Measurements from ENCODE around the gene HOXD3. TPM values are rescaled to one million over a fixed set of nuclear protein-coding genes. Genes with fewer than 3 reads are reported as not detected.
A peak's percentile ranks its signal among the peaks of the same experiment; 100 is the strongest.

Gene HOXD3
- total RNA-seq, 8 experiments from 2014 or later, result 8.9 to 47.6 (median 22.3) TPM

DNA sequence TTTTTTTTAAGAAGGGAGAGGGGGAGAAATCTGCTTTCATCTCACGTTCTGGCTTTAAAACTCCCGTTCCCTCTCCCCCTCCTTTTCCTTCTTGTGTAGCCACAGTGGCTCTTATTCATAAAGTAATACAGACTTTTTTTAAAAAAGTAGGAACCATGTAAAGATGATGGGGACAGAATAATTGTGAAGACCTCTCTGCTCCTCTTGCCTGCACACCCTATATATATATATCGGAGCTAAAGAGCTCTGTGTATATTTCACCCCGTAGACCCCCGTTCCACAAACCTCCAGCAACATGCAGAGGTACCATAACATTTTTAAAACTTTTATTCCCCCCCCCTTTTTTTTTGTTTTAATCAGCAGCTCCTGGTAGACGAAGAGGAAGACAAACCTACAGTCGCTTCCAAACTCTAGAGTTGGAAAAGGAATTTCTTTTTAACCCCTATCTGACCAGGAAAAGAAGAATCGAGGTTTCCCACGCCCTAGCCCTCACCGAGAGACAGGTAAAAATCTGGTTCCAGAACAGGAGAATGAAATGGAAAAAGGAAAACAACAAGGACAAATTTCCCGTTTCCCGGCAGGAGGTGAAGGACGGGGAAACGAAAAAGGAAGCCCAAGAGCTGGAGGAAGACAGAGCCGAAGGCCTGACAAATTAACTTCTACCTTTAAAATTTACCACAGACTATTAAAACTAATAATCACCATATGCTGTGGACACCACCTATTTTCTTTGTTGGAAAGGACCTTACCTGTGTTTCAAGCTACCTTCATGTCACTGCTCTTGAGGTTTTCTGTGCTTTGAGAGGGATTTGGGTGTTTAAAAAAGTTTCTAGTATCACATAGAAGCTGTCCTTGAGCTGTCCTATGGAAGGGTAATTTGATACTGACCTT lies 25.9 kb upstream of the HOXD3 start:
- Histone ChIP-seq H3K4me3 (peak overlapping the region; percentile 55 to 99 (median 80)), H3K27ac (peak overlapping the region; percentile 94 to 100), H3K4me1 (replicated peaks in 1 of 2) (peaks cover 39 to 44% of the 10 kb centered on the region in 2 donors)
- 2 to 59% (median 12%) methylated on average over 5 to 14 of the region's 15 CpGs; no CpG with 5 or more reads in 1 of the 10 experiments for WGBS, 10 experiments
- in situ Hi-C loops (cut with MboI; ENCODE audit: low pct_unique_long_range_greater_than_20kb in 2 of 9, low sequenced_read_pairs in 9 of 9, unreplicated experiment in 9 of 9), result loop anchor here (10.0 to 25.0 kb wide), 9 partner anchors 331 to 1631 kb away; no protein-coding TSS in a partner anchor
- ATAC-seq (replicated peaks in 6 of 8), result no peak

- peak overlapping the region; percentile 94 to 100 for H3K27ac ChIP-seq
- ATAC-seq (replicated peaks in 6 of 8), result no peak
- 0 to 95% (median 23%) methylated on average over 1 to 4 of the region's 4 CpGs; no CpG with 5 or more reads in 1 of the 10 experiments for WGBS, 10 experiments
- H3K4me3 ChIP-seq, result peak overlapping the region; percentile 55 to 99 (median 80)
- in situ Hi-C loops (cut with MboI; ENCODE audit: low pct_unique_long_range_greater_than_20kb in 2 of 9, low sequenced_read_pairs in 9 of 9, unreplicated experiment in 9 of 9), result loop anchor here (10.0 to 25.0 kb wide), 9 partner anchors 330 to 1630 kb away; no protein-coding TSS in a partner anchor
- peaks cover 38 to 44% of the 10 kb centered on the region in 2 donors for H3K4me1 ChIP-seq (replicated peaks in 1 of 2)
These were observed 25.3 kb upstream of the HOXD3 start for GRCh38 chr2:176131848-176132158.

GRCh38 chr2:176132205-176133171 lies 24.6 kb upstream of the HOXD3 start:
- 0 to 96% (median 8%) methylated on average over 6 to 27 of the region's 33 CpGs for WGBS, 10 experiments
- in situ Hi-C loops (cut with MboI; ENCODE audit: low pct_unique_long_range_greater_than_20kb in 2 of 9, low sequenced_read_pairs in 9 of 9, unreplicated experiment in 9 of 9), result loop anchor here (10.0 to 25.0 kb wide), 9 partner anchors 330 to 1630 kb away; no protein-coding TSS in a partner anchor

DNA sequence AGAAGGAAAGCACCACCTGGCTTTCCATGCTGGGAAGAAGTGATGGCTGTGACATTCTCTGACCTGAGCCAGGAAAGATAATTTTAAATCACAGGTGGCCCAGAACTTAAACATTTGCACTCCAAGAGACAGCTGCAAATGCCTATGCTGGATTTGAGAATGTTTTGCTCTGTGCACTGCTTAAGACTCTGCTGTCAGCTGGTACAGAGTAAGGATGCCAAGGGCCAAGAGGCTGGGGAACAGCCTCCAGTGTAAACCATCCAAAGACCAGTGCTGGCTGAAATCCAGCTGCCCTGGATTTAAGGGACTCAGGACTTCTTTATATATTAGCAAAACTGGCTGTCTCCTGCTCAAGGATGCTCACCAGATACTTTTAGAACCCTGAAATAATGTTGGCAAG lies 23.7 kb upstream of the HOXD3 start:
- Histone ChIP-seq H3K4me3 (peak overlapping the region; percentile 55 to 99 (median 80)), H3K27ac (peak overlapping the region; percentile 94 to 100), H3K4me1 (replicated peaks in 1 of 2) (peaks cover 26 to 32% of the 10 kb centered on the region in 2 donors)
- no peak for ATAC-seq (replicated peaks in 6 of 8)
- in situ Hi-C loops (cut with MboI; ENCODE audit: low pct_unique_long_range_greater_than_20kb in 2 of 9, low sequenced_read_pairs in 9 of 9, unreplicated experiment in 9 of 9), result loop anchor here (10.0 to 25.0 kb wide), 9 partner anchors 329 to 1629 kb away; no protein-coding TSS in a partner anchor

More at GRCh38 chr2:176132205-176133171, 24.6 kb upstream of the HOXD3 start:
- peaks cover 32 to 41% of the 10 kb centered on the region in 2 donors for H3K4me1 ChIP-seq (replicated peaks in 1 of 2)
- ATAC-seq (replicated peaks in 6 of 8), result no peak
- peak overlapping the region; percentile 55 to 99 (median 80) for H3K4me3 ChIP-seq
- H3K27ac ChIP-seq, result peak overlapping the region; percentile 94 to 100

GRCh38 chr2:176134035-176134434 lies 23.1 kb upstream of the HOXD3 start:
- 10 to 50% (median 33%) methylated on average over 2 to 4 of the region's 4 CpGs; no CpG with 5 or more reads in 4 of the 10 experiments for WGBS, 10 experiments
- peak overlapping the region; percentile 94 to 100 for H3K27ac ChIP-seq
- peaks cover 26 to 32% of the 10 kb centered on the region in 2 donors for H3K4me1 ChIP-seq (replicated peaks in 1 of 2)
- peak overlapping the region; percentile 55 to 99 (median 80) for H3K4me3 ChIP-seq
- in situ Hi-C loops (cut with MboI; ENCODE audit: low pct_unique_long_range_greater_than_20kb in 2 of 9, low sequenced_read_pairs in 9 of 9, unreplicated experiment in 9 of 9), result loop anchor here (10.0 to 25.0 kb wide), 9 partner anchors 328 to 1628 kb away; no protein-coding TSS in a partner anchor
- ATAC-seq (replicated peaks in 6 of 8), result no peak

GRCh38 chr2:176135035-176135440 lies 22.1 kb upstream of the HOXD3 start:
- Histone ChIP-seq H3K27ac (peak overlapping the region; percentile 98 to 100), H3K4me1 (replicated peaks in 1 of 2) (peaks cover 26 to 42% of the 10 kb centered on the region in 2 donors), H3K4me3 (peak overlapping the region; percentile 62 to 99 (median 97))
- in situ Hi-C loops (cut with MboI; ENCODE audit: low pct_unique_long_range_greater_than_20kb in 2 of 9, low sequenced_read_pairs in 9 of 9, unreplicated experiment in 9 of 9), result loop anchor here (10.0 to 25.0 kb wide), 9 partner anchors 327 to 1627 kb away; no protein-coding TSS in a partner anchor
- ATAC-seq (replicated peaks in 6 of 8), result peak in 4 of 8 experiments; percentile 6 to 29 (median 16)

GRCh38 chr2:176136374-176137251 lies 20.5 kb upstream of the HOXD3 start:
- Histone ChIP-seq H3K4me1 (replicated peaks in 1 of 2) (peaks cover 34 to 55% of the 10 kb centered on the region in 2 donors), H3K27ac (peak overlapping the region; percentile 98 to 100), H3K4me3 (peak overlapping the region; percentile 62 to 99 (median 97))
- in situ Hi-C loops (cut with MboI; ENCODE audit: low pct_unique_long_range_greater_than_20kb in 2 of 9, low sequenced_read_pairs in 9 of 9, unreplicated experiment in 9 of 9), result loop anchor here (10.0 to 25.0 kb wide), 9 partner anchors 326 to 1626 kb away; no protein-coding TSS in a partner anchor
- 0 to 3% (median 0%) methylated on average over 2 to 9 of the region's 71 CpGs; no CpG with 5 or more reads in 3 of the 10 experiments for WGBS, 10 experiments
- peak; percentile 10 to 50 (median 22) for ATAC-seq (replicated peaks in 6 of 8)

GRCh38 chr2:176137252-176137580 lies 19.9 kb upstream of the HOXD3 start:
- in situ Hi-C loops (cut with MboI; ENCODE audit: low pct_unique_long_range_greater_than_20kb in 2 of 9, low sequenced_read_pairs in 9 of 9, unreplicated experiment in 9 of 9), result loop anchor here (10.0 to 25.0 kb wide), 9 partner anchors 325 to 1625 kb away; no protein-coding TSS in a partner anchor
- peak overlapping the region; percentile 62 to 99 (median 97) for H3K4me3 ChIP-seq
- ATAC-seq (replicated peaks in 6 of 8), result no peak
- H3K27ac ChIP-seq, result peak overlapping the region; percentile 98 to 100
- H3K4me1 ChIP-seq (replicated peaks in 1 of 2), result peaks cover 40 to 61% of the 10 kb centered on the region in 2 donors
- 0% methylated on average over 1 of the region's 2 CpGs; no CpG with 5 or more reads in 9 of the 10 experiments for WGBS, 10 experiments

DNA sequence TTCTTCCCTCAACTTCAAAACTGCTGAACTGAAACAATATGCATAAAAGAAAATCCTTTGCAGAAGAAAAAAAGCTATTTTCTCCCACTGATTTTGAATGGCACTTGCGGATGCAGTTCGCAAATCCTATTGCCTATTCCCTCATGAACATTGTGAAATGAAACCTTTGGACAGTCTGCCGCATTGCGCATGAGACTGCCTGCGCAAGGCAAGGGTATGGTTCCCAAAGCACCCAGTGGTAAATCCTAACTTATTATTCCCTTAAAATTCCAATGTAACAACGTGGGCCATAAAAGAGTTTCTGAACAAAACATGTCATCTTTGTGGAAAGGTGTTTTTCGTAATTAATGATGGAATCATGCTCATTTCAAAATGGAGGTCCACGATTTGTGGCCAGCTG lies 19.2 kb upstream of the HOXD3 start:
- H3K4me3 ChIP-seq, result peak overlapping the region; percentile 62 to 99 (median 97)
- 9 to 100% (median 32%) methylated on average over 1 to 8 of the region's 8 CpGs; no CpG with 5 or more reads in 1 of the 10 experiments for WGBS, 10 experiments
- in situ Hi-C loops (cut with MboI; ENCODE audit: low pct_unique_long_range_greater_than_20kb in 2 of 9, low sequenced_read_pairs in 9 of 9, unreplicated experiment in 9 of 9), result loop anchor here (10.0 to 25.0 kb wide), 9 partner anchors 324 to 1624 kb away; no protein-coding TSS in a partner anchor
- H3K4me1 ChIP-seq (replicated peaks in 1 of 2), result peaks cover 47 to 65% of the 10 kb centered on the region in 2 donors
- ATAC-seq (replicated peaks in 6 of 8), result no peak
- H3K27ac ChIP-seq, result peak overlapping the region; percentile 98 to 100

GRCh38 chr2:176138526-176138922 lies 18.6 kb upstream of the HOXD3 start:
- in situ Hi-C loops (cut with MboI; ENCODE audit: low pct_unique_long_range_greater_than_20kb in 2 of 9, low sequenced_read_pairs in 9 of 9, unreplicated experiment in 9 of 9), result loop anchor here (10.0 to 25.0 kb wide), 9 partner anchors 324 to 1624 kb away; no protein-coding TSS in a partner anchor
- Histone ChIP-seq H3K27ac (peak overlapping the region; percentile 98 to 100), H3K4me3 (peak overlapping the region; percentile 62 to 99 (median 97)), H3K4me1 (replicated peaks in 1 of 2) (peaks cover 49 to 65% of the 10 kb centered on the region in 2 donors)
- no peak for ATAC-seq (replicated peaks in 6 of 8)
- WGBS, 10 experiments, result 2 to 82% (median 19%) methylated on average over 1 to 13 of the region's 14 CpGs; no CpG with 5 or more reads in 1 of the 10 experiments

- in situ Hi-C loops (cut with MboI; ENCODE audit: low pct_unique_long_range_greater_than_20kb in 2 of 9, low sequenced_read_pairs in 9 of 9, unreplicated experiment in 9 of 9), result loop anchor here (10.0 to 25.0 kb wide), 9 partner anchors 323 to 1623 kb away; no protein-coding TSS in a partner anchor
- peak overlapping the region; percentile 62 to 99 (median 97) for H3K4me3 ChIP-seq
- H3K27ac ChIP-seq, result peak overlapping the region; percentile 98 to 100
- H3K4me1 ChIP-seq (replicated peaks in 1 of 2), result peaks cover 49 to 62% of the 10 kb centered on the region in 2 donors
- WGBS, 10 experiments, result 0 to 98% (median 15%) methylated on average over 7 to 28 of the region's 28 CpGs; no CpG with 5 or more reads in 1 of the 10 experiments
- ATAC-seq (replicated peaks in 6 of 8), result peak in 2 of 8 experiments; percentile 2 to 3
These were observed 18.0 kb upstream of the HOXD3 start for GRCh38 chr2:176138923-176139660.
